Stimulated activated CD8-positive, alpha-beta memory T cell treated with anti-CD3 and anti-CD28 coated beads, Interleukin-7, amount 100 ng/mL, for 48 hours (primary cell): ENCODE measurements around the gene HMX2.

Experiments
- DNase-seq, 2 donors: peaks; one replicate each; pipeline ENCODE4 v3.0.0-alpha.2; 2020; ENCODE audit warnings: low read depth in 1 of 2; ENCODE audit errors: extremely low read depth in 1 of 2

Gene HMX2

GRCh38 chr10:123180101-123181090 is 32.5 kb downstream of the HMX2 start:
- DNase-seq: no peak

- DNase-seq: no peak
Observed at GRCh38 chr10:123183724-123184123, 35.8 kb downstream of the HMX2 start.

- DNase-seq: no peak
Observed at GRCh38 chr10:123187781-123188180, 39.8 kb downstream of the HMX2 start.

GRCh38 chr10:123191886-123192285 is 44.0 kb downstream of the HMX2 start:
- no peak for DNase-seq

- DNase-seq: no peak
Observed at GRCh38 chr10:123194056-123194455, 46.1 kb downstream of the HMX2 start.
